MCF 10A (cell line): ENCODE results near the gene TTF1. TPM values are rescaled to one million over a fixed set of nuclear protein-coding genes. Genes with fewer than 3 reads are reported as not detected.

ENCODE experiments used
- BruUV-seq: library from RNA; stranded (reverse); fragments of 400-500 nt; replicated peaks from 2 replicates; lab custom pipeline; 2021; lab: Mats Ljungman, UMichigan
- CTCF ChIA-PET: fragments of 300-600 bp; sonication (Branson Sonifier 250); formaldehyde crosslinking; extraction: SDS; loops from one replicate; lab custom pipeline; 2021; ENCODE audit warnings: antibody characterized with exemption, inconsistent platforms; lab: Yijun Ruan, JAX
- POLR2A ChIA-PET: fragments of 300-600, 350-650 bp; sonication (Branson Sonifier 250); formaldehyde crosslinking; extraction: SDS; loops from one replicate; lab custom pipeline; 2020; ENCODE audit warnings: antibody characterized with exemption, inconsistent platforms; lab: Yijun Ruan, JAX
- DNase-seq: peaks from one replicate; pipeline ENCODE4 v3.0.0-alpha.2; 2018; ENCODE audit not compliant: unreplicated experiment
- H3K27ac Mint-ChIP-seq: one replicate; pipeline ENCODE4 v1.8.0; 2022; ENCODE audit warnings: mild to moderate bottlenecking, low read depth, mixed read lengths; ENCODE audit not compliant: unreplicated experiment
- H3K27me3 Mint-ChIP-seq: one replicate; pipeline ENCODE4 v1.8.0; 2022; ENCODE audit warnings: mixed read lengths; ENCODE audit not compliant: insufficient read depth, unreplicated experiment
- H3K36me3 Mint-ChIP-seq: one replicate; pipeline ENCODE4 v1.8.0; 2022; ENCODE audit warnings: mild to moderate bottlenecking, moderate library complexity, mixed read lengths; ENCODE audit not compliant: insufficient read depth, unreplicated experiment
- H3K4me1 Mint-ChIP-seq: one replicate; pipeline ENCODE4 v1.8.0; 2022; ENCODE audit warnings: mixed read lengths; ENCODE audit not compliant: insufficient read depth, unreplicated experiment
- H3K4me3 Mint-ChIP-seq: one replicate; pipeline ENCODE4 v1.8.0; 2022; ENCODE audit warnings: mild to moderate bottlenecking, moderate library complexity, mixed read lengths; ENCODE audit not compliant: unreplicated experiment
- H3K9me3 Mint-ChIP-seq: one replicate; pipeline ENCODE4 v1.8.0; 2022; ENCODE audit warnings: mixed read lengths; ENCODE audit not compliant: unreplicated experiment
- intact Hi-C: fragments of 100-400 bp; cut with micrococcal nuclease; formaldehyde crosslinking; loops from 2 replicates; pipeline ENCODE4 v1.14.1; 2022
- total RNA-seq: library from RNA; stranded (reverse); gene quantifications from 2 replicates; pipeline ENCODE4 v1.2.3, GENCODE V29; 2022
- TF ChIP-seq, protein P1 (sequence below): fragments of 200-600 bp; IDR thresholded peaks from one replicate; pipeline ENCODE4 v1.8.0; 2022; ENCODE audit warnings: antibody characterized with exemption, mild to moderate bottlenecking; ENCODE audit not compliant: unreplicated experiment

The TTF1 gene
- total RNA-seq, 1 experiment from 2014 or later = 9.7 TPM

DNA sequence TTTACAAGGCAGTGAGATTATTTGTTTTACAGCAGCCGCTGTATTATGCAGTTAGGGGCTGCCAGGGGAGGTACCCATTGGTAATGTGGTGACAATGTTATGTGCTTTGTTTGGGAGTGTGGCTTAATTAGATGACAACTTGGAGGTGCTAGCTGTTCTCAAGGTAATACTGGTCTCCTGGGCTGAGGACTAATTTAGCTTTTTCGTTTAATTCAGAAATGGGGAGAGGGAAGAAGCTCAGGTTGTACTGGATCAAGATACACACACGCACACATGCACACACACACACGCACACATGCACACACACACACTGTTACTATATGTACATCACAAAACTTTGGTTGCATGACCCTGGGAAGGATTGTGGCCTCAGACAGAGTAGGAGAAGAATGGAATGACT lies 41.3 kb upstream of the TTF1 start:
- no peaks in the 10 kb centered on the region for H3K36me3 Mint-ChIP-seq
- no peak overlapping the region for H3K4me3 Mint-ChIP-seq
- POLR2A ChIA-PET = no interaction called here
- no peaks in the 10 kb centered on the region for H3K4me1 Mint-ChIP-seq
- intact Hi-C loops = no loop called here
- CTCF ChIA-PET = interaction anchor here (0.7 kb wide), 1 partner anchor 60 kb away, joined by 3 read pairs; no protein-coding TSS in a partner anchor
- H3K27ac Mint-ChIP-seq = no peak overlapping the region
- H3K27me3 Mint-ChIP-seq = peaks cover 79% of the 10 kb centered on the region
- BruUV-seq = no TSS peak
- DNase-seq = no peak
- TF ChIP-seq, protein P1, sequence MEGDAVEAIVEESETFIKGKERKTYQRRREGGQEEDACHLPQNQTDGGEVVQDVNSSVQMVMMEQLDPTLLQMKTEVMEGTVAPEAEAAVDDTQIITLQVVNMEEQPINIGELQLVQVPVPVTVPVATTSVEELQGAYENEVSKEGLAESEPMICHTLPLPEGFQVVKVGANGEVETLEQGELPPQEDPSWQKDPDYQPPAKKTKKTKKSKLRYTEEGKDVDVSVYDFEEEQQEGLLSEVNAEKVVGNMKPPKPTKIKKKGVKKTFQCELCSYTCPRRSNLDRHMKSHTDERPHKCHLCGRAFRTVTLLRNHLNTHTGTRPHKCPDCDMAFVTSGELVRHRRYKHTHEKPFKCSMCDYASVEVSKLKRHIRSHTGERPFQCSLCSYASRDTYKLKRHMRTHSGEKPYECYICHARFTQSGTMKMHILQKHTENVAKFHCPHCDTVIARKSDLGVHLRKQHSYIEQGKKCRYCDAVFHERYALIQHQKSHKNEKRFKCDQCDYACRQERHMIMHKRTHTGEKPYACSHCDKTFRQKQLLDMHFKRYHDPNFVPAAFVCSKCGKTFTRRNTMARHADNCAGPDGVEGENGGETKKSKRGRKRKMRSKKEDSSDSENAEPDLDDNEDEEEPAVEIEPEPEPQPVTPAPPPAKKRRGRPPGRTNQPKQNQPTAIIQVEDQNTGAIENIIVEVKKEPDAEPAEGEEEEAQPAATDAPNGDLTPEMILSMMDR = no peak
- no peaks in the 10 kb centered on the region for H3K9me3 Mint-ChIP-seq

DNA sequence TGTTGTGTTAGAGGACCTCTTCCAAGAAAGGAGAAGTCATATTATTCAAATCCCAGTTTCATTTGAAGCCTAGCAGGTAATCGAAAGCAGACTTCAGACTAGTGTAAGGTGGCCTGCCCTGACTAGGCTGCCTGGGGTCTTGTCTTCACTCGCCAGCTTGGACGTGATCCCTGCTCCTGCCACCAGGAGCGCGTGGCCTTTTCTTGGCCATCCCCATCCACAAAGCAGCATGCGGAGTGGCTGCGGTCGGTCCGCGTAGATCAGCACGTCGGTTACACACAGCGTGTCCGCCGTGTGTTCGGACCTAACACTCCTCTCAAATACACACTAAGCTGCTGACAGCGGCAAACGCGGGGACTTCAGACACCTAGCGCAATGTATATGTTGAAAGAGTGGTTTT lies 40.7 kb upstream of the TTF1 start:
- BruUV-seq = no TSS peak
- ChIA-PET CTCF (interaction anchor here (0.6 kb wide), 1 partner anchor 124 kb away, joined by 3 read pairs; no protein-coding TSS in a partner anchor), POLR2A (no interaction called here)
- TF ChIP-seq, protein P1 = no peak
- Mint-ChIP-seq H3K4me3 (no peak overlapping the region), H3K36me3 (no peaks in the 10 kb centered on the region), H3K4me1 (no peaks in the 10 kb centered on the region), H3K27ac (no peak overlapping the region), H3K9me3 (no peaks in the 10 kb centered on the region), H3K27me3 (peaks cover 79% of the 10 kb centered on the region)
- no peak for DNase-seq
- intact Hi-C loops = no loop called here

DNA sequence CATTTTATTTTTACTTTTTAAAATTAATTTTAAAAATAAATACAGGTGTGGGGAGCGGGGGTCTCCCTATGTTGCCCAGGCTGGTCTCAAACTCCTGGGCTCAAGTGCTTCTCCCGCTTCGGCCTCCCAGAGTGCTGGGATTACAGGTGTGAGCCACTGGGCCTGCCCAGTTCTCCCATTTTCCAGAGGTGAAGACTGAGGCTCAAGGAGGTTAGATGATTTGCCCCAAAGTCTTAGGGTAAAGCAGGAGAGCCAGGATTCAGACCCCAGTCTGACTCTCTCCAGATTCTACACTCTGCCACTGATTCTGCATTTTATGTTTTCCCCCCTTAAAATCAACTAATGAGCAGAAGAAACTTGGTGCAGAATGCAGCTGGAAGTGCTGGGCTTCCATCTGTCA lies 40.2 kb upstream of the TTF1 start:
- Mint-ChIP-seq H3K36me3 (no peaks in the 10 kb centered on the region), H3K27ac (no peak overlapping the region), H3K9me3 (no peaks in the 10 kb centered on the region), H3K4me3 (no peak overlapping the region), H3K27me3 (peaks cover 79% of the 10 kb centered on the region), H3K4me1 (no peaks in the 10 kb centered on the region)
- BruUV-seq = no TSS peak
- DNase-seq = no peak
- ChIA-PET CTCF (interaction anchor here (0.6 kb wide), 1 partner anchor 125 kb away, joined by 3 read pairs; no protein-coding TSS in a partner anchor), POLR2A (no interaction called here)
- intact Hi-C loops = no loop called here
- TF ChIP-seq, protein P1 = no peak

DNA sequence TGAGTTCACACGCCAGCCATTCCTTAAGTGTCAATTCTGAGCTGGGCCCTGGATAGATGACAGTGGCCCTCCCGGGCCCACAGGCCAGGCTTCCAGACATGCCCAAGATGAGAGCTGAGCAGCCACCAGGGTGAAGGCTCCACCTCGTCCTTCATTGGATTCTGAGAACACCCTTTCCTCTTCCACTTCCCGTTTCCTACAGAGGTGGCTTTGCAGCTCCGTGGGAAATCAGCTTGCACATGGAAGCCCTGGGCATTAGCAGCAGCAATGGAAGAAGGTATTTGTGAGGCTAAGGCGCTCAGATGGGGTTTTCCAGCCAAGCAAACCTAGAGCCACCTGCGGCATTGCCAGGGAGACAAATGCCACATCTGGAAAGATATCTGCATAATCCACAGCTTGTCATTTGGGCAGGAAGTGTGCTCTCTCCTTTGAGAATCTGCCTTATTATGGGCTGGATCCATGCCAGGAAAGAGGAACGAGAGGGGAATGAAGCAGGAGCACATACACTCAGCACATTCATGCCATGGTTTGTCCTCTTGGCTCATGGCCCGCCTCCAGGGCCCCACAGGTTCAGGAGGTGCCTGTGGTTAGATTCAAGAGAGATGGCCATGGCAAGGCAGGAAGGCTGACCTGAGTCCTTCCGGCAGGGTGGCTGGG lies 37.4 kb upstream of the TTF1 start:
- H3K4me3 Mint-ChIP-seq = no peak overlapping the region
- H3K9me3 Mint-ChIP-seq = no peaks in the 10 kb centered on the region
- H3K27me3 Mint-ChIP-seq = peaks cover 69% of the 10 kb centered on the region
- H3K4me1 Mint-ChIP-seq = no peaks in the 10 kb centered on the region
- DNase-seq = no peak
- no TSS peak for BruUV-seq
- ChIA-PET POLR2A (no interaction called here), CTCF (no interaction called here)
- H3K27ac Mint-ChIP-seq = no peak overlapping the region
- no peaks in the 10 kb centered on the region for H3K36me3 Mint-ChIP-seq
- TF ChIP-seq, protein P1 = no peak
- intact Hi-C loops = no loop called here
